A673 (cell line): Measurements from ENCODE around the gene RPL36A. TPM values are rescaled to one million over a fixed set of nuclear protein-coding genes. Genes with fewer than 3 reads are reported as not detected.

Source experiments
- BruUV-seq: library from RNA; stranded (reverse); fragments of 400-500 nt; replicated peaks from 2 replicates; lab custom pipeline; 2021; lab: Mats Ljungman, UMichigan
- CTCF ChIA-PET: fragments of 300-600 bp; sonication (Branson Sonifier 250); formaldehyde crosslinking; loops from one replicate; lab custom pipeline; 2022; ENCODE audit warnings: antibody characterized with exemption; lab: Charles Lee
- POLR2A ChIA-PET: fragments of 300-600 bp; sonication (Branson Sonifier 250); formaldehyde crosslinking; loops from one replicate; lab custom pipeline; 2022; ENCODE audit warnings: antibody characterized with exemption; ENCODE audit not compliant: low non-redundant PET; lab: Charles Lee
- DNase-seq: peaks from one replicate; pipeline ENCODE4 v3.0.0-alpha.2; 2015; ENCODE audit warnings: low spot score
- H3K27ac ChIP-seq: fragments of 200-600 bp; sonication (generic); 2 replicates; pipeline ENCODE4 v1.5.1; 2016; ENCODE audit warnings: mixed run types, low read depth, mild to moderate bottlenecking, mixed read lengths, antibody characterized with exemption, low read length; ENCODE audit not compliant: poor library complexity, severe bottlenecking
- H3K27me3 ChIP-seq: fragments of 200-600 bp; sonication (generic); replicated peaks from 2 replicates; pipeline ENCODE4 v1.6.1; 2017; ENCODE audit warnings: mixed run types, low read depth, mild to moderate bottlenecking, mixed read lengths, antibody characterized with exemption, low read length; ENCODE audit not compliant: insufficient read depth, poor library complexity
- H3K36me3 ChIP-seq: fragments of 200-600 bp; sonication (generic); 2 replicates; pipeline ENCODE4 v1.6.1; 2016; ENCODE audit warnings: mixed run types, mild to moderate bottlenecking, mixed read lengths, antibody characterized with exemption, low read length; ENCODE audit not compliant: insufficient read depth, poor library complexity, severe bottlenecking
- H3K4me1 ChIP-seq: fragments of 200-600 bp; sonication (generic); 2 replicates; pipeline ENCODE4 v1.6.1; 2017; ENCODE audit warnings: mixed run types, mild to moderate bottlenecking, mixed read lengths, antibody characterized with exemption, low read length; ENCODE audit not compliant: insufficient read depth, poor library complexity, severe bottlenecking
- H3K4me3 ChIP-seq: fragments of 200-600 bp; sonication (generic); 2 replicates; pipeline ENCODE4 v1.5.1; 2016; ENCODE audit warnings: low read depth, mixed run types, mild to moderate bottlenecking, mixed read lengths, low read length; ENCODE audit not compliant: poor library complexity, severe bottlenecking
- H3K9me3 ChIP-seq: fragments of 200-600 bp; sonication (generic); 2 replicates; pipeline ENCODE4 v1.6.1; 2016; ENCODE audit warnings: mixed run types, low read depth, mild to moderate bottlenecking, mixed read lengths, antibody characterized with exemption, low read length; ENCODE audit not compliant: poor library complexity, severe bottlenecking
- EZH2 ChIP-seq: fragments of 200-600 bp; sonication (generic); IDR thresholded peaks from 2 replicates; pipeline ENCODE4 v1.6.1; 2017; ENCODE audit warnings: borderline replicate concordance, low read depth, mild to moderate bottlenecking, mixed read lengths, antibody characterized with exemption, low read length; ENCODE audit not compliant: poor library complexity, severe bottlenecking
- intact Hi-C: fragments of 100-400 bp; cut with micrococcal nuclease; formaldehyde crosslinking; loops from one replicate; pipeline ENCODE4 v1.10.0; 2022; ENCODE audit not compliant: unreplicated experiment
- total RNA-seq: library from RNA; stranded (reverse); gene quantifications from 2 replicates; pipeline ENCODE4 v1.2.3, GENCODE V29; 2021
- TF ChIP-seq, protein P1 (sequence below): fragments of 300-800, 200-600 bp; sonication (generic); conservative IDR thresholded peaks from 2 replicates; pipeline ENCODE4 v1.5.1; 2017; ENCODE audit warnings: low read depth, mild to moderate bottlenecking, antibody characterized with exemption, low read length, moderate library complexity, mixed read lengths

RPL36A gene
- total RNA-seq, 1 experiment from 2014 or later: 316 TPM

- no peaks in the 10 kb centered on the region for H3K4me1 ChIP-seq
- intact Hi-C loops: loop anchor here (5.0 to 10.0 kb wide), 2 partner anchors 138 to 181 kb away; partner anchors contain the start of gene ARMCX1
- no peak for TF ChIP-seq EZH2
- TF ChIP-seq, protein P1, sequence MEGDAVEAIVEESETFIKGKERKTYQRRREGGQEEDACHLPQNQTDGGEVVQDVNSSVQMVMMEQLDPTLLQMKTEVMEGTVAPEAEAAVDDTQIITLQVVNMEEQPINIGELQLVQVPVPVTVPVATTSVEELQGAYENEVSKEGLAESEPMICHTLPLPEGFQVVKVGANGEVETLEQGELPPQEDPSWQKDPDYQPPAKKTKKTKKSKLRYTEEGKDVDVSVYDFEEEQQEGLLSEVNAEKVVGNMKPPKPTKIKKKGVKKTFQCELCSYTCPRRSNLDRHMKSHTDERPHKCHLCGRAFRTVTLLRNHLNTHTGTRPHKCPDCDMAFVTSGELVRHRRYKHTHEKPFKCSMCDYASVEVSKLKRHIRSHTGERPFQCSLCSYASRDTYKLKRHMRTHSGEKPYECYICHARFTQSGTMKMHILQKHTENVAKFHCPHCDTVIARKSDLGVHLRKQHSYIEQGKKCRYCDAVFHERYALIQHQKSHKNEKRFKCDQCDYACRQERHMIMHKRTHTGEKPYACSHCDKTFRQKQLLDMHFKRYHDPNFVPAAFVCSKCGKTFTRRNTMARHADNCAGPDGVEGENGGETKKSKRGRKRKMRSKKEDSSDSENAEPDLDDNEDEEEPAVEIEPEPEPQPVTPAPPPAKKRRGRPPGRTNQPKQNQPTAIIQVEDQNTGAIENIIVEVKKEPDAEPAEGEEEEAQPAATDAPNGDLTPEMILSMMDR: no peak
These were observed 25.9 kb downstream of the RPL36A start for GRCh38 chrX:101416691-101417090.

DNA sequence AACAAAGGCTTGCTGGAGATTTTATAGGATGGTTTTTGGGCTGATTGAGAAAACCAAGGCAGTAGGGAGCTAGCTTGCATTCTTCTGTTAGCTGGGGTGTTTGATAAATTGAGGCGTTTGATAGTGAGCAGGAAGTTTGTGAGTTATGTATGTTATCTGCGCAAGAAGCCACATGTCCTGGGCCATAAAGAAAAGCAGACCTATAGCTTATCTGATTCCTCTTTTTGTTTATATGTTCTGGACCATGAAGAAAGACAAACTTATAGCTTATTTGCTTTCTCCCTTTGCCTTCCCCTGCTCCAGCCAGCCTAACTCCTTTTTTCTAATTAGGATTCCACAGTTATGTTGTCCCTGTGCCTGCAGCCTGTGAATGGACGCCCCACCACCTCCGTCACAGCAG, 26.4 kb downstream of the RPL36A start:
- POLR2A ChIA-PET: no interaction called here
- Histone ChIP-seq H3K4me1 (no peaks in the 10 kb centered on the region), H3K4me3 (no peak overlapping the region), H3K9me3 (no peaks in the 10 kb centered on the region), H3K36me3 (peaks cover 9% of the 10 kb centered on the region), H3K27me3 (no peaks in the 10 kb centered on the region), H3K27ac (peak overlapping the region; percentile 90)
- no TSS peak for BruUV-seq
- no peak for TF ChIP-seq EZH2
- TF ChIP-seq, protein P1: no peak
- intact Hi-C loops: loop anchor here (5.0 to 10.0 kb wide), 2 partner anchors 138 to 180 kb away; partner anchors contain the start of gene ARMCX1
- DNase-seq: no peak
- CTCF ChIA-PET: no interaction called here

More at GRCh38 chrX:101416691-101417090, 25.9 kb downstream of the RPL36A start:
- ChIA-PET CTCF (interaction anchor here (0.7 kb wide), 1 partner anchor 33 kb away, joined by 3 read pairs; no protein-coding TSS in a partner anchor), POLR2A (no interaction called here)
- Histone ChIP-seq H3K27me3 (no peaks in the 10 kb centered on the region), H3K27ac (no peak overlapping the region), H3K9me3 (no peaks in the 10 kb centered on the region), H3K4me3 (no peak overlapping the region), H3K36me3 (peaks cover 14% of the 10 kb centered on the region)
- DNase-seq: no peak
- BruUV-seq: no TSS peak

DNA sequence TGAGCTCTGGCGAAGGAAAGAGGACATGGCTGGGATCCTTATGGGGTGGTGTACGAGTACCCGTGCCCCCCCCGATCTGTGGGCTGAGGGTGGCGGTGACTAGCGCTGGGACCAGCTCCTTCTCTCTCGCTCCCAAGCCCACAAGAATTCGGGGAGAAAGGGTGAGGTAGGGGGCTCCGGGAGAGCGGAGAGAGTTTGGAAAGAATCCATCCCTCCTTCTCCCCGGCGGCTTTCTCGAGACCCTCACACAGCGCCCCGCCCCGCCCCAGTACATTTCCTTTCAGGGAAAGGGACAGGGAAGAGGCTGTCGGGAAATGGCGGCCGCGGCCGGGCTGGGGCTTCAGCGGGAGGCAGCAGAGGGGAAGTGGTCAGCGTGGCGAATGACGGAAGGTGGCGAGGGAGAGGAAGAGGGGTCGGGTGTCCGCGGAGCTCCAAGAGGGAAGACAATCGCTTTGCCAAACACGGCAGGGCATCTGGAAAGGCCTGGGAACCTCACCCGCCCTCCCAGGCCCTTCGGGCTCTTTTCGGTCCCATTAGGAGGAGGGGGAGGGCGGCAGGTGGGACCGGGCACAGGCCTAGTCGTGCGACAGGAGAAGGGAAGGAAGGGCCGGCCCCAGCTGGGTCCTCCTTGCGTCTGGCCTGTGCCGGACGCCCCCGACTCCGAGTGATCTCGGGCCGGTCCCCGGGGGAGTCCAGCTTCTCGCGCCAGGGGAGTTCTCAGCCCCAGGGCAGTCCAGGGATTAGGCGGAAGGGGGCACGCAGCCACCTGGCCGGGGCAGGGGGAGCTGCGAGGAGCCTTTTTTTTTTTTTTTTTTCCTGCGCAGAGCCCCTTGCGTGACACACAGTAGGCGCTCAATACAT, 27.4 kb downstream of the RPL36A start:
- peak; percentile 43 for DNase-seq
- Histone ChIP-seq H3K27me3 (no peaks in the 10 kb centered on the region), H3K9me3 (no peaks in the 10 kb centered on the region), H3K36me3 (peaks cover under 1% of the 10 kb centered on the region), H3K4me1 (no peaks in the 10 kb centered on the region), H3K27ac (peak overlapping the region; percentile 90), H3K4me3 (peak overlapping the region; percentile 65)
- TF ChIP-seq EZH2: no peak
- TF ChIP-seq, protein P1: no peak
- intact Hi-C loops: loop anchor here (5.0 to 10.0 kb wide), 2 partner anchors 137 to 179 kb away; partner anchors contain the start of gene ARMCX1
- ChIA-PET POLR2A (interaction anchor here (0.6 kb wide), 1 partner anchor 58 kb away, joined by 3 read pairs; no protein-coding TSS in a partner anchor), CTCF (interaction anchor here (0.7 kb wide), 2 partner anchors 9 to 581 kb away, joined by 3 to 9 read pairs; no protein-coding TSS in a partner anchor)
- BruUV-seq: no TSS peak
